Hepatocyte (in vitro differentiated cells): ENCODE data around the gene MICU1.

Experiments
- EZH2 ChIP-seq: fragments of 200-600 bp; sonication (generic); IDR thresholded peaks from 2 replicates; pipeline ENCODE4 v1.6.1; 2016; ENCODE audit warnings: antibody characterized with exemption, mild to moderate bottlenecking, borderline replicate concordance
- TF ChIP-seq, protein P1 (sequence below): fragments of 200-600 bp; sonication (generic); IDR thresholded peaks from 2 replicates; pipeline ENCODE4 v1.5.1; 2016; ENCODE audit warnings: antibody characterized with exemption, mild to moderate bottlenecking; ENCODE audit not compliant: poor library complexity

DNA sequence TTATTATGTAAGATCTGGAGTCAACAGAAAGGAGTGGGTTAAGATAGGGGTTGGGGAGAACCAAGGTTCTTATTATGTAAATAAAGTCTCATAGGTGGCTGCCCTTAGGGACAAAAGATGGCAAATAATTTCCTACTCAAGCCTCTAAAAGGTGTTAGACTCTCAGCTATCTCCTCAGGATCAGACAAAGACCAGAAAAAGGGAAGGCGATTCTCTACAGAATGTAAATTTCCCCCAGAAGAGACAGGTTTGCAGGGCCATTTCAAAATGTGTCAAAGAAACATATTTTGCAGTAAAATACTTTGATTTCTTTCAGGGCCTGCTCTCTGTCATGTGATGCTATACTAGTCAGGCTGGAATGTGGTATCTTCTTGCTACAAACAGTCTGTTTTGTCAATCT is 80.3 kb downstream of the MICU1 start:
- TF ChIP-seq, protein P1, sequence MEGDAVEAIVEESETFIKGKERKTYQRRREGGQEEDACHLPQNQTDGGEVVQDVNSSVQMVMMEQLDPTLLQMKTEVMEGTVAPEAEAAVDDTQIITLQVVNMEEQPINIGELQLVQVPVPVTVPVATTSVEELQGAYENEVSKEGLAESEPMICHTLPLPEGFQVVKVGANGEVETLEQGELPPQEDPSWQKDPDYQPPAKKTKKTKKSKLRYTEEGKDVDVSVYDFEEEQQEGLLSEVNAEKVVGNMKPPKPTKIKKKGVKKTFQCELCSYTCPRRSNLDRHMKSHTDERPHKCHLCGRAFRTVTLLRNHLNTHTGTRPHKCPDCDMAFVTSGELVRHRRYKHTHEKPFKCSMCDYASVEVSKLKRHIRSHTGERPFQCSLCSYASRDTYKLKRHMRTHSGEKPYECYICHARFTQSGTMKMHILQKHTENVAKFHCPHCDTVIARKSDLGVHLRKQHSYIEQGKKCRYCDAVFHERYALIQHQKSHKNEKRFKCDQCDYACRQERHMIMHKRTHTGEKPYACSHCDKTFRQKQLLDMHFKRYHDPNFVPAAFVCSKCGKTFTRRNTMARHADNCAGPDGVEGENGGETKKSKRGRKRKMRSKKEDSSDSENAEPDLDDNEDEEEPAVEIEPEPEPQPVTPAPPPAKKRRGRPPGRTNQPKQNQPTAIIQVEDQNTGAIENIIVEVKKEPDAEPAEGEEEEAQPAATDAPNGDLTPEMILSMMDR = no peak
- no peak for TF ChIP-seq EZH2
